ENCODE results near the gene ZNF24. TPM values are rescaled to one million over a fixed set of nuclear protein-coding genes. Genes with fewer than 3 reads are reported as not detected.

Gene ZNF24
- total RNA-seq: 53.6 TPM
- long read RNA-seq, full-length matches to known transcripts: 54 of 65 reads
- long read RNA-seq, partial matches to known transcripts: 3 of 65 reads
- long read RNA-seq, other reads (novel, unspliced or antisense): 8 of 65 reads

DNA sequence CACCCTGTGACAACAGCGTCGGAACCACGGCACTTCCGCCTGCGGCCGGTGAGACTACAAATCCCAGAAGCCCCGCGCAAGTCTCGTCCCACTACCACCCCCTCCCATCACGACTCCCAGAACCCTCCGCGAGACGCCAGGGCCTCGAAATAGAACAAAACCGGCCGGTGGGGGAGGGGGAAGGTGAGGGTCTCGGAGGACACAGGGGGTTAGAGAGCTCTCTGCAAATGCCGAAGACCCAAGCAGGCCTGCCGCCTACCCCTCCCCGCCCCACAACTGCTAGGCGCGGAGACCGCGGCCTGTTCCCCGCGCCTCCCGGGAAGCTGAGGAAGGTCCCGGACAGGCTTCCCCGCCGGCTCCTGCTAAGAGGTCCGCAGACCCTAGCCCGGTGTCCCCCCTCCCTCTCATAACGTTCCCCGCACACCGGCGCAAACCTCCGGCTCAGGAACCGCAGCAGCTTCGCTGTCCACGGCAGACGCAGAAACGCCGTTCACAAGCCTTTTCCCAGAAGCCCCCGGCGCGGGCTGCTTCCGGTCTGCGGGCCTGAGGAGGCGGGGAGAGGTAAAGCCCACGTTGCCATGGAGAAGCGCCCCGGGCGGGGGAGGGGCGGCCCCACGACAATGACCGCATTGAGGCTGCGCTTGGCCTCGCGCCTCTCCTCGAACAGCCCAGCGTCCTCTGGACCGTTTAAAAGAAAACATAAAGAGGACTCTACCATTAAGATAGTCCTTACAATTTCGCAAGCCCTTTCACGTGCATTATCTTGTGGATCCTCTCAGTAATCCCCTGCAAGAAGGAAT is at the start of gene ZNF24:
Gene ZNF24 (minus strand): TSS at position 485 of the 800 bp plus-strand sequence. CDS start 3,770 bp downstream, outside the sequence.
- peak; percentile 99 for ATAC-seq
- DNase-seq: peak; percentile 98
- intact Hi-C loops (cut with micrococcal nuclease): loop anchor here (10.0 kb wide), 1 partner anchor 329 kb away; no protein-coding TSS in a partner anchor

DNA sequence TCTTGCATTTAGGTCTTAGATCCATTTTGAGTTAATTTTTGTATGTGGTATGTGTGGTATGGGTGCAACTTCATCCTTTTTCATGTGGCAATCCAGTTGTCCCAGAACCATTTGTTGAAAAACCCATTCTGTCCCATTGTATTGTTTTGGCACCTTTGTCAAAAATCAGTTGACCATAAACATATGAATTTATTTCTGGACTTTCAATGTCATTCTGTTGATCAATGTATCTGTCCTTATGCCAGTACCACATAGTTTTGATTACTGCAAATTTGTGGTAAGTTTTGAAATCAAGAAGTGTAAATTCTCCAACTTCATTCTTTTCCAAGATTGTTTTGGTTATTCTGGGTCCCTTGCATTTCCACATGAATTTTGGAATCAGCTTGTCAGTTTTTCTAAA is 49.5 kb upstream of the ZNF24 start:
- ATAC-seq: no peak
- no peak for DNase-seq
- intact Hi-C loops (cut with micrococcal nuclease): no loop called here

DNA sequence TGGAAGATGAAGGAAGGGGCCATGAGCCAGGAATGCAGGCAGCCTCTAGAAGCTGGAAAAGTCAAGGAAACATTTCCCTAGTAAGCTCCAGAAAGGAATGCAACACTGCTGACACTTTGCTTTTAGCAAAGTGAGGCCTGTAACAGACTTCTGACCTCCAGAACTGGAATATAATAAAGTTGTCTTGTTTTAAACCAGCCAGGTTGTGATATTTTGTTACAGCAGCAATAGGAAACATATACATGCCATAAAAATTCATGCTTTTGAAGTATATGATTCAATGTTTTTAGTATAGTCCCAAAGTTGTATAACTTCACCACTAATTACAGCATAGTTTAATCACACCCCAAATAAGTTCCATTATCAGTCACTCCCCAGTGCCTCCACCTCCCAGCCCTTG is 48.2 kb upstream of the ZNF24 start:
- intact Hi-C loops (cut with micrococcal nuclease): no loop called here
- DNase-seq (no peak), ATAC-seq (no peak)

DNA sequence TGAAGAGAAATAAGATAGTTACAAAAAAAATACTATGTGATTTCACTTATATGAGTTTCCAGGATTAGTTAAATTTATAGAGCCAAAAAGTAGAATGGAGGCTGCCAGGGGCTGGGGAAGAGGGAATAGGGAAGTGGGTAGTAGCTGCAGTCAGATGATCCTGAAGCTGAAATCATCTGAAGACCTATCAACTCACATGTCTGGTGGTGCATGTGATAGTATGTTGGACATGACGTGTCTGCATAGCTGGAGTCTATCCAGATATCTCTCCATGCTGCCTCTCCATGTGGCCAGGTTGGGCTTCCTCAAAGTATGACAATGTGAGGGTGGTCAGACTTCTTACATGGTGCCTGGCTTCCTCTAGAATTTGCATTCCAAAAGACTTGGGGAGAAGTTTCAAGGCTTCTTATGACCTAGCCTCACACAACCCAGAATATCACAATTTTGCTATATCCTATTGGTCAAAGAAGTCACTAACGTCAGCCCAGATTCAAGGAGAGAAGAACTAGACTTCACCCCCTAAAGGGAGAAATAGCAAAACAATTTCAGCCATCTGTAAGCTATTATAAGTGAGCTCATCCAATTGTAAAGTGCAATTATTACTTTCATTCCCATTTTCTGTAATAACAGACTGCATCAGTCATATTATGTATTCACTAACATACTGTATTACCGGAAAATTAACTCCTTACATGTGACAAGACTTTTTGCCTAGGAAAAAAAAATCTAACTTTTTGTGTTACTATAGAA is 46.9 kb upstream of the ZNF24 start:
- DNase-seq (no peak), ATAC-seq (no peak)
- intact Hi-C loops (cut with micrococcal nuclease): no loop called here

DNA sequence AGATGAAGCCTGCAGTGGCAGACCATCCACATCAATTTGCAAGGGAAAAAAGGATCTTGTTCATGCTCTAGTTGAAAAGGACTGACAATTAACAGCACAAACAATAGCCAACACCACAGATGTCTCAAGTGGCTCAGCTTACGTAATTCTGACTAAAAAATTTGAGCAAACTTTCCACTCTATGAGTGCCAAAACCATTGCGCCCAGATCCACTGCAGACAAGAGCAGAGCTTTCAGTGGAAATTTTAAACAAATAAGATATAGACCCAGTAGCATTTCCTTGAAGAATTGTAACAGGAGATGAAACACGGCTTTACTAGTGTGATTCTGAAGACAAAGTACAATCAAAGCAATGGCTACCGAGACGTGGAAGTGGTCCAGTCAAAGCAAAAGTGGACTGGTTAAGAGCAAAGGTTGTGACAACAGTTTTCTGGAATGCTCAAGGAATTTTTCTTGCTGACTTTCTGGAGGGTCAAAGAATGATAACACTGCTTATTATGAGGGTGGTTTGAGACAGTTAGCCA is 44.9 kb upstream of the ZNF24 start:
- ATAC-seq (peak; percentile 89), DNase-seq (no peak)
- intact Hi-C loops (cut with micrococcal nuclease): no loop called here

DNA sequence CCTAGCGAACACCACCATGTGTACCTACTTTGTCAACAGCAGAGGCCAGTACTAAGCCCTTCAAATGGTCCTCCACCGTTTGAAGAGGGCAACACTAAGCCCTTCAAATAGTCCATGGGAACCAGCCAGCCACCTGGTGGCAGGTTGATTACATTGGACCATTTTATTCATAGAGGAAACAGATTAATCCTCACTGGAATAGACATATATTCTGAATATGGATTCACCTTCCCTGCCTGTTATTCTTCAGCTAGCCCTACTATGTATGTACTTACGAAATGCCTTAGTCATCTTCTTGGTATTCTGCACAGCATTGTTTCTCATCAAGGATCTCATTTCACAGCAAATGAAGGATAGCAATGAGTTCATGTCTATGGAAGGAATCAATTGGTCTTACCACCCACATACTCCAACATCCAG is 42.9 kb upstream of the ZNF24 start:
- intact Hi-C loops (cut with micrococcal nuclease): no loop called here
- no peak for ATAC-seq
- DNase-seq: no peak

DNA sequence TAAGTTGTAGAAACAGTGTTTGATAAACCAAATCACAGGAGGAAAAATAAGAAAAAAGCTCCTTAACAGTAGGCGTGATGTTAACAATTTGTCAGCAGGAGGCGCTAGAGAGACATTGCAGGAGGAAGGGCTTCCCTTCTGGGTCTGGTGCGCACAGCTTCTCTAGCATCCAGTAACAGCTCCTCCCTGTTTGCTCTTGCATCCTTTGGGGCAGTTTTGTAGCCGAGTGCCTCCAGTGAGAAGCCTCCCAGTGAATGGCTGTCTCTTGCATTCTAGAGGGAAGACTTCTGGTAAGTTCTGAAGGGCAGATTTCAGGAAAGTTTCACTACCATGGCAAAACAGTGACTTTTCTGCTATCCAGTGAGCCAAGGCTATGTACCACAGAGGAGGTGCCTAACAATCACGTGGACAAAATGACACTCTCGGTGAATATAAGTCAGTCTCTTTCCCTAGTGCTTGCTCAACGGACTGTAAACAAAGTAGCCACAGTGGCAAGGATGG is 42.4 kb upstream of the ZNF24 start:
- ATAC-seq: peak; percentile 75
- intact Hi-C loops (cut with micrococcal nuclease): no loop called here
- DNase-seq: peak; percentile 46

DNA sequence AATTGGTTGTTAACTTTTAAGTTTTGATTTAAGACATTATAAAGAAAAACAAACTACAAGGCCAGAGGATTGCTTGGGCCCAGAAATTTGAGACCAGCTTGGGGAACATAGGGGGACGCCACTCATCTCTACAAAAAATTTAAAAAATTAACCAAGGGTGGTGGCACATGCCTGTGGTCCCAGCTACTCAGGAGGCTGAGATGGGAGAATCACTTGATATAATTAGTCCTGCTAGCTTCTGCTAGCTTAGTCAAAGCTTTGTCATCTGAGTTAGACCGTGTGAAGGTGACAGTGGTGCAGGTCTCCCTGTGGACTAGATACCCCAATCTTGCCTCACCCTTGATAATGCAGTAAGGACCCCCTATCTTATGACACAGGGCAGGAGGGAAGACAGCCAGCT is 38.9 kb upstream of the ZNF24 start:
- intact Hi-C loops (cut with micrococcal nuclease): no loop called here

DNA sequence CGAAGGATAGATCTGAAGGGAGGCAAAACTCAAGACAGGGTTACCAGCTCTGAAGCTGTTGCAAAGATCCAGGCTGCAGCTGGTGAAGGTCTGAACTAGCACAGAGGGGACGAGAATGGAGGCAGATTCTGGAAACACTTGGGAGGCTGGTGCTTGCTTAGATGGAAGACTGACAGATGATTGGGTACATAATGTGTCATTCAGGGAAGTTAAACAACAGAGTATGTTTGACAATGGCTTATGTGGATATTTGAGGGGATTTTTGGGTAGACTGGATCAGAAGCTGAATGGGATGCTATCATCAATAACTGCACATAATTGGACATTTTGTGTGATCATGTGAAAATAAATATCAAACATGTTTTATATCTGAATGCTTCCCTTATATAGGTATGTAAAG is 35.2 kb upstream of the ZNF24 start:
- no peak for ATAC-seq
- intact Hi-C loops (cut with micrococcal nuclease): no loop called here
- DNase-seq: no peak

More for the DNA sequence above, 38.9 kb upstream of the ZNF24 start:
- no peak for DNase-seq
- ATAC-seq: no peak

DNA sequence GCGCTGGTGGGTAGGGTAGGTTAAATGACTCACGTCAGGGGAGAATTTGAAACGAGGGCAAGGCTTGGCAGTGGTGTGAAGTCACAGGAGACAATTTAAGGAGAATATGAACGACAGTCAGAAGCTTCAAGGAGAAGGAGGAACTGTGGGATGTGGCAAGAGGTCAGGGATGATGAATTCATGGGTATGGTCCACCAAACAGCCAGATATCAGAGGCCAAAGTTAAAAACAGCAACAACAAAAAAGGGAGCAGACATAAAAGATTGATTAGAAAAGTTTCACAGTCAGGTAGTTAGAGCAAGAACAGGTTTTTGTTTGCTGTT is 34.3 kb upstream of the ZNF24 start:
- intact Hi-C loops (cut with micrococcal nuclease): no loop called here
- DNase-seq: no peak
- no peak for ATAC-seq

DNA sequence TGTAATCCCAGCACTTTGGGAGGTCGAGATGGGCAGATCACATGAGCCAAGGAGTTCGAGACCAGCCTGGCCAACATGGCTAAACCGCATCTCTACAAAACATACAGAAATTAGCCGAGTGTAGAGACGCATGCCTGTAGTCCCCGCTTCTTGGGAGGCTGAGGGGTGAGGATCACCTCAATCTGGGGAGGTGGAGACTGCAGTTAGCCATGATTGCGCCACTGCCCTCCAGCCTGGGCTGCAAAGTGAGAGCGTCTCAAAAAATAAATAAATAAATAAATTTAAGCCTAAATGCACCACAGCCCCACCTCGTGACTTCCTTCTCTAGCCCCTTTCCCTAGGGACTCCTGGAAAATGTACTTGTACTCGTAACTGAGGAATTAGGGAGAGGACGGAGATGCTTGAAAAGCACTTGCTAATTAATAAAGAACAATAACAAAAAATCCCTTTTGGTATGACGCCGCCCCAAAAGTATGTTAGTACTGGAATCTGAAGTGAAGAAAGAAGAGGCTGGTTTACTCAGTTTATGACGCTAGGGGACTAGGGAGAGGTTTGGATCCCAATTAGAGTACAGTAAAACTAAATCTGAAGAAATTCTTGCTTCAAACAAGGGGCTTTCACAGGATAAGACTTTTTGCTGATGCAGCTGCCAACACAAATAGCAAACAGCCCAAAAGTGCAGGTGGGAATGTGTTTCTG is 33.8 kb upstream of the ZNF24 start:
- DNase-seq (no peak), ATAC-seq (no peak)
- intact Hi-C loops (cut with micrococcal nuclease): no loop called here

DNA sequence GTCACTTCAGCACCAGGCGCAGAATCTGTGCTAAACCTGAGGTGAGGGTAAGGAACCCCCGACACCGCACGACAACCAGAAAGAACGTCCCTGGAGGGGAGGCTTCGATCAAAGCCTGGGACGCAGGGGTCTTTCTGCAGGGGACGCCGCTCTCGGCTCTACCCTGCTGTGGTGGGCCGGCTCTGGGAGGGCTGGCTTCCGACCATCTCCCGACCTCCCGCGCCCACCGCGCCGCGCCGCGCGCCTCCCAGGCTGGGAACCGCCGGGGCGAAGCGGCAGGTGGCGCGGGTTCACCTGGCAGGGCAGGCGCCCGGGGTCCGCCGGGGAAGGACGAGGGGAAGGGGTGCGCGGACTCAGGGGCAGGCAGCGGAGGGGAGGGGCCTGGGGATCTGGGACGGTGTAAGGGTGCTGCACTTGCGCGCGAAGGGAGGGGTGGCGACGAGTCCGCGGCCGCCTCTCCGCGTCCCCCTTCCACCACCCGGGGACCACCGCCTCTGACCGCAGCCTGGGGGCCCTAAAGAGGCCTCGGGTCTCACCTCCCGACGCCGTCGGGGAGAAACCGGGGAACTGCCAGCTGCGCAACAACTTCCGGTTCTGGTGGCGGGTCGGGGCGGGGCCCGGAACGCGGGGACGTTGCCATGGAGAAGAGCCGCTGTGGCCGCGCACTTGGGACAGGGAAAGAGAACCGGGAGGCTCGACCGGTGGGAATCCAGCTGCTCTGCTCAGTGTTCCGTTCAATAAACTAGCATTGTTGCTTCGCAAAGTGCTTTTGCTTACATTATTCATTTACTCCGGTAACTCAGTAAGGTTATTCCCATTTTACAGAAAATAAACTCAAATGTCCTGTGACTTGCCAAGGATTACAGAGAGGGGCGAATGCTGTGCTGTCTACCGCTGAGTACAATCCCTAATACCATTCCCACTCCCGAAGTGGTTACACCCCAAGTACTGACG is 32.8 kb upstream of the ZNF24 start, which contains the start of gene ZNF396:
Gene ZNF396 (minus strand): TSS at position 596 of the 954 bp plus-strand sequence. CDS start 3,045 bp downstream, outside the sequence.
- intact Hi-C loops (cut with micrococcal nuclease): no loop called here
- peak; percentile 96 for ATAC-seq

DNA sequence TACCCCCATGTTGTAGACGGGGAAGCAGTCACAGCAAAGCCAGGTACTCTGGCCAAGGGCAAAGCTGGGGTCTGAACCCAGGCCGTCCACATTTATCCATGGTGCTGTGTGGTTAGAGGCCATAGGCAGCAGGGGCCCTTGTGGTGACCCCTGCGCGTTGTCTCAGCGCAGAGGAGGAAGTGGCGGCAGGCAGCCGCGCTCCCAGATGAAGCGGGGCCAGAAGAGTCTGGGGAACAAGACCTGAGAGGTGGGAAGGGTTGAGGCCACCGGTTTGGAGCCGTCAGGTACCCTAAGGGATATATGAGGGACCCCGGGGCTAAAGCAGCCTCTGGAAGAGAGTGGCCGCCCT is 32.1 kb upstream of the ZNF24 start:
- DNase-seq (peak; percentile 46), ATAC-seq (peak; percentile 62)

More for the DNA sequence above, 32.8 kb upstream of the ZNF24 start, which contains the start of gene ZNF396:
- DNase-seq: peak; percentile 91

DNA sequence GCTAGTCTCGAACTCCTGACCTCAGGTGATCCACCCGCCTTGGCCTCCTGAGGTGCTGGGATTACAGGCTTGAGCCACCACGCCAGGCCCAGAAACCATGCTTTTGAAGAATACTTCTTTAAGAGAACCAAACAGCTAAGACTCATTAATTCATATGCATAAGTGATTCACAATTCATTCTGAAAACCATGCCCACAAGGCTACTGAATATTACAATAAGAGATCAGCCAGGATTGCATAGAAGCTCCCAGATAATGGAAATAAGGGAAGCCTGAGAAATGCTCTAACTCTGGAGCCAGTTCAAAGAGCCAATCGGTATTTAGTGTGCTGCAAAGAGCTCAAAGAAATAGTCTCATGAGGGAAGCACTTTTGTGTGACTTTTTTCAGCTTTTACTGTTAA is 30.5 kb upstream of the ZNF24 start:
- intact Hi-C loops (cut with micrococcal nuclease): no loop called here
- ATAC-seq: no peak
- no peak for DNase-seq

More for the DNA sequence above, 32.1 kb upstream of the ZNF24 start:
- intact Hi-C loops (cut with micrococcal nuclease): no loop called here

DNA sequence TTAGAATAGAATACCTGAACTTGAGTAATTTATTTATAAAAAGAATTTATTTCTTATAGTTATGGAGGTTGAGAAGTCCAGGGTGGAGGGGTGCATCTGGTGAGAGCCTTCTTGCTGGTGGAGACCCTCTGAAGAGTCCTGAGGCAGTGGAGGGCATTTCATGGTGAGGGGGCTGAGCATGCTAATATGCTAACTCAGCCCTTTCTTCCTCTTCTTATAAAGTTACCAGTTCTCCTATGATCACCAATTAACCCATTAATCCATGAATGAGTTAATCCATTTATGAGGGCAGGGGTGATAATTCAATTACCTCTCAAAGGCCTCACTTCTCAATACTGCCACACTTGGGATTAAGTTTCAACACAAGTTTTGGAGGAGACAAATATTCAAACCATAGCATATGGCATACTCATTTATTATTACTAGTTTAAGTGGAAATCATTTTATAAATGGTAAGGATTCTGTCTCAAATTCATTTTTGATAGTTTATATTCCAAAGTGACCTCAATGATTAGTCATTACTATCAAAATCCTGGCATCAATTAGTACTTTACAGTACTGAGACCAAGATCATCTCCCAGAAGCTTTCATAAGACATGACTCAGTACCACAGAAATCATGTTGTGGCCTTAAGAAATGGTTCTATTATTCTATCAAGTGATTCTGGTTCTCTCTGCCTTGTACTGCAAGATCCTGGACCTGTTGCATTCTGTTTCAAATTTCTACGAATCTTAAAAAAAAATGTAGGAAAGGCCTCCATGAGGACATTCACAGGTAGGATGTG is 27.4 kb upstream of the ZNF24 start:
- intact Hi-C loops (cut with micrococcal nuclease): no loop called here
- DNase-seq (no peak), ATAC-seq (no peak)

DNA sequence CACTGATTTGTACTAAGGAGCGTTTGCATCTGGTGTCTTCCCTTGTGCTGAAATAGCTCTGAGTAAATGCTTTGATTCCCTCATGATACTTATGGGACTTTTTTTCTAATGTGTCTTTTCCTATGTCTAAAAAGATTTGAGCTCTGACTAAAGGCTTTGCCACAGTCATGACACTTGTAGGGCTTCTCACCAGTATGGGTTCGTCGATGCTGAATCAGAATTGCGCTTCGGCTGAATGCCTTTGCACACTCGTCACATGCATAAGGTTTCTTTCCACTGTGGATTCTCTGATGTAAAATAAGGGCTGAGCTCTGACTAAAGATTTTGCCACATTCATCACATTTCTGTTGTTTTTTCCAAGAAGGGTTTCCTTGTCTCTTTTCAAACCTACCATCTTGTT is 24.9 kb upstream of the ZNF24 start:
- no peak for ATAC-seq
- no peak for DNase-seq
- intact Hi-C loops (cut with micrococcal nuclease): no loop called here

DNA sequence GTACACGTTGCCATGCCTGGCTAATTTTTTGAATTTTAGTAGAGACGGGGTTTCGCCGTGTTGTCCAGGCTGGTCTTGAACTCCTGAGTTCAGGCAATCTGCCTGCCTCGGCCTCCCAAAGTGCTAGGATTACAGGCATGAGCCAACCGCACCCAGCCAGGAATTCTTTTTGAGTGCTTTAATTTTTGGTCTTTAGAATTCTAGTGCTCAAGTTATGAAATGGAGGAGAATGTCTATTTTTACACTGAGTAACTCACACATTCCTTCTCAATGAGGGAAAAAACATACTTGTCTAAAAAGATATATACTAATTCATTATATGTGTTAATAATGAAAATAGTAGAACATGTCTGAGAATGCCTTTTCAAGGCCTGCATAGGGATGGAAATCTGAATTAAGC is 24.4 kb upstream of the ZNF24 start:
- DNase-seq (no peak), ATAC-seq (no peak)
- intact Hi-C loops (cut with micrococcal nuclease): no loop called here

All from left ventricle myocardium superior (tissue), 1 donor.